ENCODE measurements around the gene ZNF219.

The ZNF219 gene

GRCh38 chr14:21096978-21097635, 1.3 kb downstream of the ZNF219 start:
- no peaks in the 10 kb centered on the region for H3K9me3 Mint-ChIP-seq
- peak overlapping the region; percentile 81 to 90 (median 84) for H3K27ac Mint-ChIP-seq
- TF ChIP-seq, protein P1, sequence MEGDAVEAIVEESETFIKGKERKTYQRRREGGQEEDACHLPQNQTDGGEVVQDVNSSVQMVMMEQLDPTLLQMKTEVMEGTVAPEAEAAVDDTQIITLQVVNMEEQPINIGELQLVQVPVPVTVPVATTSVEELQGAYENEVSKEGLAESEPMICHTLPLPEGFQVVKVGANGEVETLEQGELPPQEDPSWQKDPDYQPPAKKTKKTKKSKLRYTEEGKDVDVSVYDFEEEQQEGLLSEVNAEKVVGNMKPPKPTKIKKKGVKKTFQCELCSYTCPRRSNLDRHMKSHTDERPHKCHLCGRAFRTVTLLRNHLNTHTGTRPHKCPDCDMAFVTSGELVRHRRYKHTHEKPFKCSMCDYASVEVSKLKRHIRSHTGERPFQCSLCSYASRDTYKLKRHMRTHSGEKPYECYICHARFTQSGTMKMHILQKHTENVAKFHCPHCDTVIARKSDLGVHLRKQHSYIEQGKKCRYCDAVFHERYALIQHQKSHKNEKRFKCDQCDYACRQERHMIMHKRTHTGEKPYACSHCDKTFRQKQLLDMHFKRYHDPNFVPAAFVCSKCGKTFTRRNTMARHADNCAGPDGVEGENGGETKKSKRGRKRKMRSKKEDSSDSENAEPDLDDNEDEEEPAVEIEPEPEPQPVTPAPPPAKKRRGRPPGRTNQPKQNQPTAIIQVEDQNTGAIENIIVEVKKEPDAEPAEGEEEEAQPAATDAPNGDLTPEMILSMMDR (IDR thresholded peaks at IDR 0.05; ENCODE audit: unreplicated experiment in 3 of 3): no peak
- peak overlapping the region; percentile 89 to 94 (median 94) for H3K4me3 Mint-ChIP-seq
- no peaks in the 10 kb centered on the region for H3K27me3 Mint-ChIP-seq (ENCODE audit: low read depth)
- peaks cover 69% of the 10 kb centered on the region for H3K4me1 Mint-ChIP-seq
- H3K36me3 Mint-ChIP-seq (ENCODE audit: low read depth): peaks cover 4% of the 10 kb centered on the region

GRCh38 chr14:21096438-21096837, 2.0 kb downstream of the ZNF219 start:
- no peaks in the 10 kb centered on the region for H3K27me3 Mint-ChIP-seq (ENCODE audit: low read depth)

DNA sequence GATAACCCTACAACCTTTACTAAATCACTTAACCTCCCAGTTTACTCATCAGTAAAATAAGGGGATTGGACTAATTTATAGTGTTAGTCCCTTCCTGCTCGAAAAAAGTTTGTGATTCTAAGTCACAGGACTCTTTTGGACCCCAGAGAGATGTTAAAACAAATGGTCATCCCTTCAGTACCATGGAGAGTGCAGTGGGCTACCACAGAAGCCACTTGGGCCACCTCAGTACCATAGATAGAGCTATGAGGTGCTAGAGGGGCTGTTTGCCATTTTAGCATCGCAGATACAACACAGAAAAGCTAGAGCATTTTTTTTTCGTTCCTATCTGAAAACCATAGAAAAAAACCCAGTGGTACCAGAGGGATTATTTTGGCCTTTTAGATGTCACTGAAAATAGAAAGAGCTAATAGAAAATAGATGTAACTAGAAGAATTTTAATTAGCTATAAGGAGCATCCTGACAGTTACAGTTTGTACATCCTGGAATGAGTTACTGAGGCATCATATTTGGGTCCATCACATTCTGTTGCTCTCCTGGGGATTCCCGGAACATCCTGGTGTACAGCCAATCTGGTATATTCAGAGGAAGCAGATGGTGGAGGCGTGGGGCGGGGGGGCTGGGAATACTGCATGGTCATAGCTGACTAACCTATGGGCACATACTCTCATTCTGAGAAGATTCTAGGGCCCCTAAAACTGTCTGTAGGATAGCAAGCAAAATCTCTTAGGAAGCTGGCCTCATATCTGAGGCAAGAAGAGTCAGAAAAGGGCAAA, 2.8 kb downstream of the ZNF219 start:
- Mint-ChIP-seq H3K4me3 (peak overlapping the region; percentile 89 to 94 (median 94)), H3K36me3 (ENCODE audit: low read depth) (peaks cover 13% of the 10 kb centered on the region), H3K4me1 (peaks cover 71% of the 10 kb centered on the region), H3K27me3 (ENCODE audit: low read depth) (no peaks in the 10 kb centered on the region), H3K9me3 (no peaks in the 10 kb centered on the region), H3K27ac (peak overlapping the region; percentile 81 to 90 (median 84))
- TF ChIP-seq, protein P1 (IDR thresholded peaks at IDR 0.05; ENCODE audit: unreplicated experiment in 3 of 3): no peak

More at GRCh38 chr14:21096438-21096837, 2.0 kb downstream of the ZNF219 start:
- Mint-ChIP-seq H3K4me1 (peaks cover 69% of the 10 kb centered on the region), H3K36me3 (ENCODE audit: low read depth) (peaks cover 7% of the 10 kb centered on the region), H3K27ac (peak overlapping the region; percentile 81 to 90 (median 84)), H3K4me3 (peak overlapping the region; percentile 89 to 94 (median 94)), H3K9me3 (no peaks in the 10 kb centered on the region)
- TF ChIP-seq, protein P1 (IDR thresholded peaks at IDR 0.05; ENCODE audit: unreplicated experiment in 3 of 3): no peak

DNA sequence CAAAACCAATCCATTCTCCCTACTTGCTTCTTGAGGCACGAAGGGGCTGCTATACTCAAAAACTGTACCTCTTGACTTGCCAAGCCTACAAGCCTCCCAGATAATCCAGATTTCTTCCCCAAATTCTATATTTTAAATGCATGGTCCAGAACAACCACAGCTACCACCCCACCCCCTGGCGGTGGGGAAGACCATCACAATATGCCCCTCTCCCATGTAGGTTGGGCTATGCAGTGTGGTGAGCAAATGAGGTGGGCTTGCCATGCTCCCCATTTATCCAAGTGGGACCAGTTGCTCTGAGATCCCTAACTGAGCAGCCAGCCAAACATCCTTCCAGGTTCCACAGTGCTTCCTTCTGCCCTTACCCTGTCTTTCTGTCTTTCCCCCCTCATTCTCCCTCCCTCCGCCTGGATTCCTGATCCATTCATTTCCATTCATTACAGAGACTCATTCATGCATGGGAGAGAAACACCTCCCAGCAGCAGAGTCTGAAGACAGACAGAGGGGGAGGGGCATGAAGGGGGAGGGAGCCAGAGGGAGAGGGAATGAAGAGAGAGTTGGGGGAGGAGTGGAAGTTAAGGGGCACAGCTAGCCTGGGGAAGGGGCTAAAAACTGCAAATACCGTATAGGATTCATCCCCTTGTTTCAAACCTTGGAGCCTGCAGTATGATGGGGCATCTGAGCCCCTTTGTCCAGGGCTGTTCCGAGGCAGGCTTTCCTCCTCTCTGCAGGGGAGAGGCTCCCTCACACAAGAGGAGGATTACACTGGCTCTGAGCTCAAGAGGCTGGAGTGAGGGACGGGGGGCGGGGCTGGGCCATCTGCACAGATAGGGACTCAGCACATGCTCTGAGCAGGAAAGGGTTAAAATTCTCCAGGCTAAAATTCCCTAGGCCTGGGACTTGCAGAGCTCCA, 4.4 kb downstream of the ZNF219 start:
- peaks cover 62% of the 10 kb centered on the region for H3K4me1 Mint-ChIP-seq
- TF ChIP-seq, protein P1 (IDR thresholded peaks at IDR 0.05; ENCODE audit: unreplicated experiment in 3 of 3): peak; percentile 27 to 39 (median 35)
- H3K36me3 Mint-ChIP-seq (ENCODE audit: low read depth): peaks cover 26% of the 10 kb centered on the region
- peak overlapping the region; percentile 34 to 44 (median 35) for H3K4me3 Mint-ChIP-seq
- no peaks in the 10 kb centered on the region for H3K9me3 Mint-ChIP-seq
- peak overlapping the region; percentile 81 to 90 (median 84) for H3K27ac Mint-ChIP-seq
- H3K27me3 Mint-ChIP-seq (ENCODE audit: low read depth): no peaks in the 10 kb centered on the region

- Mint-ChIP-seq H3K9me3 (no peaks in the 10 kb centered on the region), H3K27ac (peak overlapping the region; percentile 81 to 90 (median 84)), H3K4me3 (peak overlapping the region; percentile 15 to 48 (median 35)), H3K4me1 (peaks cover 58% of the 10 kb centered on the region), H3K27me3 (ENCODE audit: low read depth) (no peaks in the 10 kb centered on the region), H3K36me3 (ENCODE audit: low read depth) (peaks cover 35% of the 10 kb centered on the region)
- TF ChIP-seq, protein P1 (IDR thresholded peaks at IDR 0.05; ENCODE audit: unreplicated experiment in 3 of 3): no peak
Observed at GRCh38 chr14:21093018-21093417, 5.4 kb downstream of the ZNF219 start.
